BJ (cell line): ENCODE data around the gene FBP2. TPM values are rescaled to one million over a fixed set of nuclear protein-coding genes. Genes with fewer than 3 reads are reported as not detected.

ENCODE experiments used
- CTCF ChIA-PET: fragments of 350-600 bp; formaldehyde crosslinking; extraction: SDS; loops from one replicate; lab custom pipeline; 2021; ENCODE audit warnings: antibody characterized with exemption, inconsistent platforms; lab: Yijun Ruan, JAX
- POLR2A ChIA-PET: fragments of 300-600 bp; sonication (Branson Sonifier 250); formaldehyde crosslinking; extraction: SDS; loops from one replicate; lab custom pipeline; 2021; ENCODE audit warnings: antibody characterized with exemption; lab: Charles Lee
- DNase-seq: peaks from one replicate; pipeline ENCODE4 v3.0.0-alpha.2; 2011; ENCODE audit warnings: low read depth
- H3K27me3 ChIP-seq: 2 replicates; pipeline ENCODE4 v1.6.0; 2011; ENCODE audit warnings: low read length; ENCODE audit not compliant: control insufficient read depth, insufficient read depth
- H3K36me3 ChIP-seq: 2 replicates; pipeline ENCODE4 v1.5.1; 2011; ENCODE audit warnings: low read length; ENCODE audit not compliant: control insufficient read depth, insufficient read depth
- H3K4me3 ChIP-seq: 2 replicates; pipeline ENCODE4 v1.5.1; 2011; ENCODE audit warnings: low read depth, mild to moderate bottlenecking, control low read depth, low read length
- CTCF ChIP-seq: IDR thresholded peaks from 2 replicates; pipeline ENCODE4 v1.5.1; 2011; ENCODE audit warnings: low read depth, mild to moderate bottlenecking, control low read depth, inconsistent platforms, low read length, moderate library complexity; ENCODE audit not compliant: insufficient read depth
- polyA plus RNA-seq: library from polyadenylated mRNA; depleted of rRNA; stranded (reverse); fragments of >200 nt; gene quantifications from 2 replicates; pipeline ENCODE4 v1.2.3, GENCODE V29; 2011

FBP2 gene
- polyA plus RNA-seq, 1 experiment, result not detected

GRCh38 chr9:94588681-94589080 lies 4.9 kb downstream of the FBP2 start:
- Histone ChIP-seq H3K4me3 (no peak overlapping the region), H3K36me3 (no peaks in the 10 kb centered on the region), H3K27me3 (no peaks in the 10 kb centered on the region)
- TF ChIP-seq CTCF, result no peak
- ChIA-PET CTCF (interaction anchor here (0.5 kb wide), 1 partner anchor 63 kb away, joined by 3 read pairs; no protein-coding TSS in a partner anchor), POLR2A (no interaction called here)
- no peak for DNase-seq

- Histone ChIP-seq H3K27me3 (no peaks in the 10 kb centered on the region), H3K36me3 (no peaks in the 10 kb centered on the region), H3K4me3 (no peak overlapping the region)
- no peak for TF ChIP-seq CTCF
- DNase-seq, result no peak
- POLR2A ChIA-PET, result no interaction called here
- CTCF ChIA-PET, result interaction anchor here (1.1 kb wide), 1 partner anchor 10 kb away, joined by 3 read pairs; no protein-coding TSS in a partner anchor
These were observed 6.8 kb downstream of the FBP2 start for GRCh38 chr9:94586814-94587213.

- H3K27me3 ChIP-seq, result no peaks in the 10 kb centered on the region
- DNase-seq, result no peak
- no peak for TF ChIP-seq CTCF
- ChIA-PET POLR2A (no interaction called here), CTCF (interaction anchor here (1.1 kb wide), 1 partner anchor 11 kb away, joined by 3 read pairs; no protein-coding TSS in a partner anchor)
- no peaks in the 10 kb centered on the region for H3K36me3 ChIP-seq
- no peak overlapping the region for H3K4me3 ChIP-seq
These were observed 7.3 kb downstream of the FBP2 start for GRCh38 chr9:94586316-94586715.

- no peaks in the 10 kb centered on the region for H3K27me3 ChIP-seq
- no peaks in the 10 kb centered on the region for H3K36me3 ChIP-seq
- DNase-seq, result no peak
- CTCF ChIA-PET, result no interaction called here
- no peak for TF ChIP-seq CTCF
- no peak overlapping the region for H3K4me3 ChIP-seq
- POLR2A ChIA-PET, result no interaction called here
These were observed 9.1 kb downstream of the FBP2 start for GRCh38 chr9:94584555-94584954.

GRCh38 chr9:94581728-94582127 lies 11.9 kb downstream of the FBP2 start:
- CTCF ChIA-PET, result no interaction called here
- Histone ChIP-seq H3K36me3 (no peaks in the 10 kb centered on the region), H3K27me3 (no peaks in the 10 kb centered on the region), H3K4me3 (no peak overlapping the region)
- DNase-seq, result no peak
- POLR2A ChIA-PET, result no interaction called here
- no peak for TF ChIP-seq CTCF
